Chondrocyte (in vitro differentiated cells): ENCODE results near the gene ZP3. TPM values are rescaled to one million over a fixed set of nuclear protein-coding genes. Genes with fewer than 3 reads are reported as not detected.
"Not testable (repeated sequence)": the region's sequence is repeated elsewhere in the genome, so short reads cannot be mapped to it uniquely, and the experiment has no call there.

ENCODE experiments used
- DNase-seq: peaks from one replicate; pipeline ENCODE4 v3.0.0; 2021; ENCODE audit warnings: mixed read lengths, low spot score
- H3K27ac Mint-ChIP-seq: one replicate; pipeline ENCODE4 v1.8.0; 2021; ENCODE audit warnings: mild to moderate bottlenecking, moderate library complexity, mixed read lengths; ENCODE audit not compliant: unreplicated experiment
- H3K27me3 Mint-ChIP-seq: 2 replicates; pipeline ENCODE4 v1.8.0; 2021; ENCODE audit warnings: low read depth, mixed read lengths
- H3K36me3 Mint-ChIP-seq: 2 replicates; pipeline ENCODE4 v1.8.0; 2021; ENCODE audit warnings: low read depth, mixed read lengths
- H3K4me1 Mint-ChIP-seq: 2 replicates; pipeline ENCODE4 v1.8.0; 2021; ENCODE audit warnings: low read depth, mild to moderate bottlenecking, mixed read lengths
- H3K4me3 Mint-ChIP-seq: one replicate; pipeline ENCODE4 v1.8.0; 2021; ENCODE audit warnings: mild to moderate bottlenecking, moderate library complexity, mixed read lengths; ENCODE audit not compliant: unreplicated experiment
- H3K9me3 Mint-ChIP-seq: 2 replicates; pipeline ENCODE4 v1.8.0; 2021; ENCODE audit warnings: low read depth, mixed read lengths
- total RNA-seq: library from RNA; stranded (reverse); gene quantifications from 3 replicates; pipeline ENCODE4 v1.2.1, GENCODE V29; 2021
- TF ChIP-seq, protein P1 (sequence below): fragments of 200-600 bp; sonication (generic); IDR thresholded peaks from 2 replicates; pipeline ENCODE4 v1.5.0; 2021; ENCODE audit warnings: antibody characterized with exemption, mild to moderate bottlenecking, moderate library complexity

Gene ZP3
- total RNA-seq, 1 donor from 2014 or later: not detected

DNA sequence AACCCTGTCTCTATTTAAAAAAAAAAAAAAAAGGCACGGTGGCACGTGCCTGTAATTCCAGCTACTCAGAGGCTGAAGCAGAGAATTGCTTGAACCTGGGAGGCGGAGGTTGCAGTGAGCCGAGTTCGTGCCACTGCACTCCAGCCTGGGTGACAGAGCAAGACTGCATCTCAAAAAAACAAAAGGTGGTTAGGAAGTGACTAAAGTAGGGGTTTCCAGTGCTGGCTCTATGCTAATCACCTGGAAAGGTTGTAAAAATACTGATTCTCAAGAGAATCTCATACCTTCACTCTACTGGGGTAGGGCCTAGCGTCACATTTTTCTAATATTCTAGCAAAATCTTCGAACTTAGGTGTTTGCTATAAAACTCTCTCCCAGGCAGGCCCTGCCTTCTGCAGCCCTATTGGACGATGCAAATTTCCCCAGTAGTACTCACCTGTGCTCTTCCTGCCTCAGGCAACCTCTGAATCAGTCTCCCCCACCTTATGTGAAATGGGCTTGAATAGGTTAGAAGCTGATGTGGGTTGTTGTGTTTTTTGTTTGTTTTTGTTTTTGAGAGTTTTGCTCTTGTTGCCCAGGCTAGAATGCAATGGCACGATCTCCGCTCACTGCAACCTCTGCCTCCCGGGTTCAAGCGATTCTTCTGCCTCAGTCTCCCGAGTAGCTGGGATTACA is 3.5 kb downstream of the ZP3 start:
- Mint-ChIP-seq H3K36me3 (no peaks in the 10 kb centered on the region), H3K27ac (peak overlapping the region; percentile 41), H3K9me3 (no peaks in the 10 kb centered on the region), H3K27me3 (no peaks in the 10 kb centered on the region), H3K4me3 (no peak overlapping the region), H3K4me1 (peaks cover 15% of the 10 kb centered on the region)
- TF ChIP-seq, protein P1, sequence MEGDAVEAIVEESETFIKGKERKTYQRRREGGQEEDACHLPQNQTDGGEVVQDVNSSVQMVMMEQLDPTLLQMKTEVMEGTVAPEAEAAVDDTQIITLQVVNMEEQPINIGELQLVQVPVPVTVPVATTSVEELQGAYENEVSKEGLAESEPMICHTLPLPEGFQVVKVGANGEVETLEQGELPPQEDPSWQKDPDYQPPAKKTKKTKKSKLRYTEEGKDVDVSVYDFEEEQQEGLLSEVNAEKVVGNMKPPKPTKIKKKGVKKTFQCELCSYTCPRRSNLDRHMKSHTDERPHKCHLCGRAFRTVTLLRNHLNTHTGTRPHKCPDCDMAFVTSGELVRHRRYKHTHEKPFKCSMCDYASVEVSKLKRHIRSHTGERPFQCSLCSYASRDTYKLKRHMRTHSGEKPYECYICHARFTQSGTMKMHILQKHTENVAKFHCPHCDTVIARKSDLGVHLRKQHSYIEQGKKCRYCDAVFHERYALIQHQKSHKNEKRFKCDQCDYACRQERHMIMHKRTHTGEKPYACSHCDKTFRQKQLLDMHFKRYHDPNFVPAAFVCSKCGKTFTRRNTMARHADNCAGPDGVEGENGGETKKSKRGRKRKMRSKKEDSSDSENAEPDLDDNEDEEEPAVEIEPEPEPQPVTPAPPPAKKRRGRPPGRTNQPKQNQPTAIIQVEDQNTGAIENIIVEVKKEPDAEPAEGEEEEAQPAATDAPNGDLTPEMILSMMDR: no peak
- no peak for DNase-seq

DNA sequence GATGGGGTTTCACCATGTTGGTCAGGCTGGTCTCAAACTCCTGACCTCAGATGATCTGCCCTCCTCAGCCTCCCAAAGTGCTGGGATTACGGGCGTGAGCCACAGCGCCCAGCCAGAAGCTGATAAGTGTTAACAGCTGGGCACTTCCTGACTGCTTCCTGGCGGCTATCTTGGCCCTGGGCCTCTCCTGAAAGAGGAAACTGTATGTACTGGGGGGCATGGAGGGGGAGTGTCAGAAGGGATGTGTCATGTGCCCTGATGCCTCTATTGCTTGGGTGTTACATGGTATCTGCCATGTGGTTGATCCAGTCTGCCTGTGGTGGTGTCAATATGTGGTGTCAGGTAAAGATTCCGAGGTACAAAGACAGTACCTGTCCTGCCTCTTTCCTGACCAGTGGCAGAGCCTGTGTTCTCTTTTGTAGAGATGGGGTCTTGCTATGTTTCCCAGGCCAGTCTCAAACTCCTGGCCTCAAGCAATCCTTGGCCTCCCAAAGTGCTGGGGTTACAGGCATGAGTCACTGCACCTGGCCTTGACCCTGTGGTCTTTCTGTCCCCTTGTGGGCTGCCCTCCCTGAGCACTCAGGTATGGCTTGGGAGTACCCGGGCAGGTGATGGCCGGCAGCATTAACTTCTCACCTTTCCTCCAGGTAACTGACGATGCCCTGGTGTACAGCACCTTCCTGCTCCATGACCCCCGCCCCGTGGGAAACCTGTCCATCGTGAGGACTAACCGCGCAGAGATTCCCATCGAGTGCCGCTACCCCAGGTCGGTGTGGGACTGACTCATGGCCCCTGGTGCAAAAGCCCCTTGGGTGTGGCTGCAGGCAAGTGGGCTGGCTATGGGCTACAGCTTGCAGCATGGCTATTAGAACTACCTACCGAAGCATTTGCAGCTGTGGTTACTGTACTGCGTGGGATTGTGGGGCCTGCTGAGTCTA is 4.4 kb downstream of the ZP3 start:
- TF ChIP-seq, protein P1: no peak
- peaks cover 7% of the 10 kb centered on the region for H3K4me1 Mint-ChIP-seq
- no peaks in the 10 kb centered on the region for H3K9me3 Mint-ChIP-seq
- H3K36me3 Mint-ChIP-seq: no peaks in the 10 kb centered on the region
- no peak for DNase-seq
- H3K27ac Mint-ChIP-seq: peak overlapping the region; percentile 41
- H3K4me3 Mint-ChIP-seq: no peak overlapping the region
- no peaks in the 10 kb centered on the region for H3K27me3 Mint-ChIP-seq

DNA sequence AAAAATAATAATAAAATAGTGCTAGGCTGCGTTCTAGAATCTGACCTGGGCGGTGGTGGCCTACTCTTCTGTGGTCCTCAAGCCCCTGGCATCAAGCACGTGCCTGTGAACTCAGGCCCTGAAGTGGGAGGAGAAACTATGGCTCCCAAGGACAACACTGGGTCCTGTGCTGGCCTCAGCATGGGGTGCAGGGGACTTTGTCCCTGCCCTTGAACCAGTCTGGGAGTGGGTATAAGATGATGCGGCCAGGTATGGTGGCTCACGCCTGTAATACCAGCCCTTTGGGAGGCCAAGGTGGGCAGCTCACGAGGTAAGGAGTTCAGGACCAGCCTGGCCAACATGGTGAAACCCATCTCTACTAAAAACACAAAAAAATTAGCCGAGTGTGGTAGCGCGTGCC is 5.5 kb downstream of the ZP3 start:
- no peaks in the 10 kb centered on the region for H3K27me3 Mint-ChIP-seq
- no peak overlapping the region for H3K4me3 Mint-ChIP-seq
- TF ChIP-seq, protein P1: no peak
- no peaks in the 10 kb centered on the region for H3K9me3 Mint-ChIP-seq
- no peak overlapping the region for H3K27ac Mint-ChIP-seq
- no peaks in the 10 kb centered on the region for H3K36me3 Mint-ChIP-seq
- H3K4me1 Mint-ChIP-seq: peaks cover 7% of the 10 kb centered on the region
- no peak for DNase-seq

DNA sequence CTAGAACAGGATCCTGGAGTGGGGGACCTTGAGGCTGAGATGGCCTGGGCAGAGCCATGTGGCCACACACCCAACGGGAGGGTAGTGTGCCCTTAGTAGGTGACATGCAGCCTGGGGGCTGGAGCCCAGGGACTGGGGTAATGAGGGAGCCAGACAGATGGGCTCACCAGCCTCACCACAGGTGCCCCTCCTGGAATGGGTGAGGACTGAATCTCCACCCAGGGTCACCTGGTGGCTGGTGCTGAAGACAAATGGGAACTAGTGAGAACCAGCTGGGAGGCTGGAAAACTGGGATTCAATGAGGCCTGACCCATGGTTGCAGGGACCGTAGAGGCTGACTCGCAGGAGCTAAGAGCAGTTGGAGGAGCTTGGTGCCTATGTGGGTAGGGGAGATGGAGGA is 6.1 kb downstream of the ZP3 start:
- Mint-ChIP-seq H3K4me1 (peaks cover 7% of the 10 kb centered on the region), H3K9me3 (no peaks in the 10 kb centered on the region), H3K36me3 (no peaks in the 10 kb centered on the region), H3K27ac (no peak overlapping the region), H3K27me3 (no peaks in the 10 kb centered on the region), H3K4me3 (no peak overlapping the region)
- DNase-seq: no peak
- TF ChIP-seq, protein P1: no peak

DNA sequence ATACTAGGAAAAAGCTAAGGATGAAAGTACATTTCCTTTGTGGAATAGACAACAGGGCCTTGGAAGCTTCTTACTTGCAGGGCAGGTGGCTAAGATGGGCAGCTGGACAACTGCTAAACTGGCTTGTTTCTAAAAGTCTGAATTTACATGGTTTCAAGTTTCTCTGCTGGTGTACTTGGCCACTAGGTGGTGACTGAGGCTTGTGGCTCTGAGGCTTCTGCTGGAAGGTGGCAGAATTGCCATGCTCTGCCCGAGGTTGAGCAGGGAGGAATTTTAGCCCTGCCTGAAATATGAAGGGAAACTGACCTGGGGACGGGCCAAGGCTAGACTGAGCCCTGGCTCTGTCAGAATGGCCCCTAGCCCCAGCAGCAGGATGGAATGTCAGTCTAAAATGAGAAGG is 13.1 kb downstream of the ZP3 start:
- not testable (repeated sequence) for H3K9me3 Mint-ChIP-seq, H3K4me3 Mint-ChIP-seq, H3K27me3 Mint-ChIP-seq, H3K4me1 Mint-ChIP-seq, DNase-seq, H3K36me3 Mint-ChIP-seq
- H3K27ac Mint-ChIP-seq: peak overlapping the region; percentile 25
- TF ChIP-seq, protein P1: peak; percentile 79

DNA sequence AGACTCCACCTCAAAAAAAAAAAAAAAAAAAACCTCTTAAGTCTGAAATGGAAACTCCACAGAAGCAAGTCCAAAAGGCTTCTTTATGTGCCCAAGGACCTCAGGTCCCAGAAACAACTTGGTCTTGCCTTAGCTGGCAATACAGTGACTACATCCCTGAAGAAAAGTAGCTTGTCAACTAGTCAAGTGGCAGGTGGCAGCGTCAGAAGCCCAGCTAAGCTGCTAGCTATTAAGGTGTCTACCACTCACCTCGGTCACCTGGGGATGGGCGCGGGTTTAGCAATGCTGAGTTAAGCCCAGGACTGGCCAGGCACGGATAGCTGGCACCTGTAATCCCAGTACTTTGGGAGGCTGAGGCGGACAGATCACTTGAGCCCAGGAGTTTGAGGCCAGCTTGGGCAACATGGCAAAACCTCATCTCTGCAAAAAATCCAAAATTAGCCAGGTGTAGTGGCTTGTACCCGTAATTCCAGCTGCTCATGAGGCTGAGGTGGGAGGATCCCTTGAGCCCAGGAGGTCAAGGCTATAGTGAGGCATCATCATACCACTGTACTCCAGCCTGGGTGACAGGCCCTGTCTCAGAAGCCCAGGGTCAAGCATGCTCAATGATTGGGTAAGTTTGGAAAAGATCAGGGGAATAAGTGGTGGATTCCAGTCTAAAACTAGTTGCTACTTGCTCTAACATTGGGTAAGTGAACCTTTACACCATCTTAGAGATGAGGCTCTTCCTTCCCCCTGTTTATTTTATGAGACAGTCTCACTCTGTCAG is 14.6 kb downstream of the ZP3 start:
- not testable (repeated sequence) for H3K27me3 Mint-ChIP-seq, DNase-seq, H3K4me1 Mint-ChIP-seq, H3K9me3 Mint-ChIP-seq, H3K27ac Mint-ChIP-seq, H3K4me3 Mint-ChIP-seq, H3K36me3 Mint-ChIP-seq

DNA sequence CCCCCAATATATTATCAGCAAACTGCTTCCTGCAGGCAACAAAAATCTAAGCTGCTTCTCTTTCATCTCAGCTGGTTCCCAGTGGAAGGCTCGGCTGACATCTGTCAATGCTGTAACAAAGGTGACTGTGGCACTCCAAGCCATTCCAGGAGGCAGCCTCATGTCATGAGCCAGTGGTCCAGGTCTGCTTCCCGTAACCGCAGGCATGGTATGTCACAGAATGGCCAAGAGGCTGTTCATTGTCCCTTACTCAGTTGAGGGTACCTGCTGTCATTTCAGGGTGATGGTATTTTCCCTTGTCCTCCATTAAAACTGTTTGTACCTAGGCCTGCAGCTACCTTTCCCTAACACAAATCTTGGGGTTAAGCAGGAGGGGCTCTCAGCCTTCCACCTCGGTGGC is 15.7 kb downstream of the ZP3 start:
- not testable (repeated sequence) for H3K27ac Mint-ChIP-seq, H3K9me3 Mint-ChIP-seq, H3K4me1 Mint-ChIP-seq

More for the DNA sequence above, 15.7 kb downstream of the ZP3 start:
- not testable (repeated sequence) for H3K36me3 Mint-ChIP-seq, DNase-seq, H3K27me3 Mint-ChIP-seq, H3K4me3 Mint-ChIP-seq
